ENCODE results near the gene ISL2. TPM values are rescaled to one million over a fixed set of nuclear protein-coding genes. Genes with fewer than 3 reads are reported as not detected.

The ISL2 gene
- total and polyA plus RNA-seq, 2 of the 13 experiments (the other 11 are each of a cell fraction or from before 2014, with no cell fraction given), result 4.3 to 5.1 TPM

GRCh38 chr15:76336254-76337058 is at the start of gene ISL2 (continued):
- TF ChIP-seq, protein P1, sequence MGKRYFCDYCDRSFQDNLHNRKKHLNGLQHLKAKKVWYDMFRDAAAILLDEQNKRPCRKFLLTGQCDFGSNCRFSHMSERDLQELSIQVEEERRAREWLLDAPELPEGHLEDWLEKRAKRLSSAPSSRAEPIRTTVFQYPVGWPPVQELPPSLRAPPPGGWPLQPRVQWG (CRISPR knock-in tag; IDR thresholded peaks at IDR 0.05; ENCODE audit: borderline replicate concordance, low read depth), result no peak
- TF ChIP-seq ZNF800 (CRISPR knock-in tag; IDR thresholded peaks at IDR 0.05), result peak; percentile 40
- no peak for TF ChIP-seq NR2F1 (CRISPR knock-in tag; IDR thresholded peaks at IDR 0.05)
- TF ChIP-seq ZNF101 (CRISPR knock-in tag; IDR thresholded peaks at IDR 0.05; ENCODE audit: borderline replicate concordance, low read depth), result no peak
- no peak for TF ChIP-seq IRF1 (CRISPR knock-in tag; IDR thresholded peaks at IDR 0.05; ENCODE audit: low read depth)
- TF ChIP-seq ZNF430 (CRISPR knock-in tag; IDR thresholded peaks at IDR 0.05), result peak; percentile 66; the same call in 1 of the 2 replicates
- TF ChIP-seq EEA1 (CRISPR knock-in tag; IDR thresholded peaks at IDR 0.05; ENCODE audit: borderline replicate concordance), result no peak; the same call in 1 of the 2 replicates
- TF ChIP-seq MXD4 (CRISPR knock-in tag; IDR thresholded peaks at IDR 0.05), result peak; percentile 55; the same call in 1 of the 2 replicates
- no peak for TF ChIP-seq ZNF562 (CRISPR knock-in tag; IDR thresholded peaks at IDR 0.05; ENCODE audit: borderline replicate concordance)
- TF ChIP-seq ZNF326 (CRISPR knock-in tag; IDR thresholded peaks at IDR 0.05; ENCODE audit: borderline replicate concordance), result no peak
- peak; percentile 46; the same call in 1 of the 2 replicates for TF ChIP-seq ZNF335 (CRISPR knock-in tag; IDR thresholded peaks at IDR 0.05)
- no peak for TF ChIP-seq ZNF660 (CRISPR knock-in tag; IDR thresholded peaks at IDR 0.05; ENCODE audit: borderline replicate concordance, low read depth)
- no peak for TF ChIP-seq USF2 (IDR thresholded peaks at IDR 0.05; ENCODE audit: low read depth, low read length)
- no peak for TF ChIP-seq USF2 (CRISPR knock-in tag; IDR thresholded peaks at IDR 0.05; ENCODE audit: borderline replicate concordance)
- 0 out of 2 replicates have a peak, but pooled peaks have one; percentile 49 for TF ChIP-seq ISX (CRISPR knock-in tag; conservative IDR thresholded peaks at IDR 0.05)
- 0 out of 2 replicates have a peak, but pooled peaks have one; percentile 25 for TF ChIP-seq MEIS1 (CRISPR knock-in tag; IDR thresholded peaks at IDR 0.05; ENCODE audit: borderline replicate concordance)
- peak; percentile 50; the same call in 1 of the 2 replicates for TF ChIP-seq NAIF1 (CRISPR knock-in tag; IDR thresholded peaks at IDR 0.05; ENCODE audit: borderline replicate concordance)
- TF ChIP-seq ZNF816 (CRISPR knock-in tag; IDR thresholded peaks at IDR 0.05; ENCODE audit: borderline replicate concordance), result no peak
- peak; percentile 63; the same call in 1 of the 2 replicates for TF ChIP-seq ZNF691 (CRISPR knock-in tag; IDR thresholded peaks at IDR 0.05; ENCODE audit: borderline replicate concordance, low read depth)
- no peak for TF ChIP-seq ZNF678 (CRISPR knock-in tag; IDR thresholded peaks at IDR 0.05)
- peak; percentile 8 for TF ChIP-seq XRCC5 (optimal IDR thresholded peaks at IDR 0.05; ENCODE audit: low read length)
